GM12878 (cell line): ENCODE measurements around the gene LMAN1L. TPM values are rescaled to one million over a fixed set of nuclear protein-coding genes. Genes with fewer than 3 reads are reported as not detected.

Experiments
- BCL11A ChIP-seq: IDR thresholded peaks from 2 replicates; pipeline ENCODE4 v1.6.1; 2011; ENCODE audit warnings: low read depth, low read length
- CBX3 ChIP-seq: fragments of 200-600 bp; sonication (generic); IDR thresholded peaks from 2 replicates; pipeline ENCODE4 v1.6.1; 2016; ENCODE audit warnings: low read depth, borderline replicate concordance
- CHD1 ChIP-seq: IDR thresholded peaks from 2 replicates; pipeline ENCODE4 v1.6.1; 2012; ENCODE audit warnings: low read depth, low read length, improper control_type of control experiment
- CHD2 ChIP-seq: IDR thresholded peaks from 2 replicates; pipeline ENCODE4 v1.6.1; 2011; ENCODE audit warnings: low read depth, low read length, improper control_type of control experiment, borderline replicate concordance
- CREB1 ChIP-seq: IDR thresholded peaks from 2 replicates; pipeline ENCODE4 v1.6.1; 2012; ENCODE audit warnings: low read depth, mild to moderate bottlenecking, inconsistent platforms
- DPF2 ChIP-seq: fragments of 450-650 bp; IDR thresholded peaks from 2 replicates; pipeline ENCODE4 v1.6.1; 2017; ENCODE audit warnings: mild to moderate bottlenecking
- EED ChIP-seq: sonication (generic); IDR thresholded peaks from 2 replicates; pipeline ENCODE4 v1.6.1; 2016; ENCODE audit warnings: antibody characterized with exemption, low read depth
- ELK1 ChIP-seq: IDR thresholded peaks from 2 replicates; pipeline ENCODE4 v1.6.1; 2012; ENCODE audit warnings: low read depth, low read length, improper control_type of control experiment
- EP300 ChIP-seq, 2 experiments: fragments of 150-350 bp in 1 of 2; IDR thresholded peaks; 2 replicates each; pipeline ENCODE4 v1.6.1; 2011 to 2012; ENCODE audit warnings: low read depth in 2 of 2, low read length in 2 of 2, borderline replicate concordance in 1 of 2, improper control_type of control experiment in 1 of 2, inconsistent platforms in 1 of 2; ENCODE audit not compliant: control insufficient read depth in 1 of 2
- ETV6 ChIP-seq, 2 experiments: fragments of 450-650 bp in 1 of 2; IDR thresholded peaks in 1 of 2; conservative IDR thresholded peaks in 1 of 2; 2 replicates each; pipeline ENCODE4 v1.6.1; 2014; ENCODE audit warnings: antibody characterized with exemption in 1 of 2, borderline replicate concordance in 1 of 2, low read depth in 1 of 2, mild to moderate bottlenecking in 1 of 2, moderate library complexity in 1 of 2
- FOS ChIP-seq: IDR thresholded peaks from 3 replicates; pipeline ENCODE4 v1.6.1; 2011; ENCODE audit warnings: borderline replicate concordance; ENCODE audit not compliant: insufficient read length; ENCODE audit errors: extremely low read depth
- GABPA ChIP-seq: IDR thresholded peaks from 2 replicates; pipeline ENCODE4 v1.6.1; 2014; ENCODE audit warnings: antibody characterized with exemption, low read depth, mild to moderate bottlenecking, inconsistent platforms
- IKZF2 ChIP-seq, 2 experiments: fragments of 450-650 bp; IDR thresholded peaks; 2 replicates each; pipeline ENCODE4 v1.6.1; 2017; ENCODE audit warnings: mild to moderate bottlenecking in 2 of 2, moderate library complexity in 2 of 2
- LARP7 ChIP-seq: fragments of 450-650 bp; IDR thresholded peaks from 2 replicates; pipeline ENCODE4 v1.6.1; 2017; ENCODE audit warnings: mild to moderate bottlenecking
- MYB ChIP-seq: fragments of 150-350 bp; IDR thresholded peaks from 2 replicates; pipeline ENCODE4 v1.6.1; 2014; ENCODE audit warnings: mild to moderate bottlenecking, low read depth, low read length, borderline replicate concordance
- NBN ChIP-seq: fragments of 450-650 bp; IDR thresholded peaks from 2 replicates; pipeline ENCODE4 v1.6.1; 2016
- NFYA ChIP-seq: IDR thresholded peaks from 2 replicates; pipeline ENCODE4 v1.6.1; 2011; ENCODE audit warnings: low read depth, mild to moderate bottlenecking, low read length, improper control_type of control experiment, borderline replicate concordance
- NR2C1 ChIP-seq: fragments of 450-650 bp; IDR thresholded peaks from 2 replicates; pipeline ENCODE4 v1.6.1; 2017; ENCODE audit warnings: antibody characterized with exemption, mild to moderate bottlenecking, moderate library complexity
- PML ChIP-seq: IDR thresholded peaks from 2 replicates; pipeline ENCODE4 v1.6.1; 2012; ENCODE audit warnings: low read length, inconsistent platforms
- RB1 ChIP-seq: fragments of 450-650 bp; formaldehyde crosslinking; IDR thresholded peaks from 2 replicates; pipeline ENCODE4 v1.6.1; 2017; ENCODE audit warnings: mild to moderate bottlenecking, borderline replicate concordance
- RUNX3 ChIP-seq: IDR thresholded peaks from 2 replicates; pipeline ENCODE4 v1.6.1; 2012; ENCODE audit warnings: low read length, inconsistent platforms
- SIX5 ChIP-seq: IDR thresholded peaks from 2 replicates; pipeline ENCODE4 v1.6.1; 2011; ENCODE audit warnings: mild to moderate bottlenecking, low read depth, low read length, moderate library complexity; ENCODE audit not compliant: severe bottlenecking
- SMAD5 ChIP-seq: IDR thresholded peaks from 2 replicates; pipeline ENCODE4 v1.6.1; 2016; ENCODE audit warnings: antibody characterized with exemption, low read depth
- SUPT20H ChIP-seq: IDR thresholded peaks from 2 replicates; pipeline ENCODE4 v1.6.1; 2011; ENCODE audit warnings: low read depth, mild to moderate bottlenecking, low read length, moderate library complexity, borderline replicate concordance; ENCODE audit not compliant: control insufficient read depth
- TARDBP ChIP-seq: IDR thresholded peaks from 2 replicates; pipeline ENCODE4 v1.6.1; 2016; ENCODE audit warnings: borderline replicate concordance
- TCF12 ChIP-seq: IDR thresholded peaks from 2 replicates; pipeline ENCODE4 v1.6.1; 2011; ENCODE audit warnings: low read depth, mild to moderate bottlenecking, low read length
- USF1 ChIP-seq: IDR thresholded peaks from 2 replicates; pipeline ENCODE4 v1.6.1; 2011; ENCODE audit warnings: borderline replicate concordance, low read depth, mild to moderate bottlenecking, moderate library complexity, mixed read lengths, low read length; ENCODE audit not compliant: insufficient read depth; ENCODE audit errors: extremely low read length
- ZNF217 ChIP-seq: fragments of 450-650 bp; IDR thresholded peaks from 2 replicates; pipeline ENCODE4 v1.6.1; 2017; ENCODE audit warnings: antibody characterized with exemption, mild to moderate bottlenecking
- ZNF24 ChIP-seq: fragments of 450-650 bp; IDR thresholded peaks from 2 replicates; pipeline ENCODE4 v1.6.1; 2017; ENCODE audit warnings: antibody characterized with exemption, mild to moderate bottlenecking
- ZNF274 ChIP-seq: IDR thresholded peaks from one replicate; pipeline ENCODE4 v1.8.0; 2011; ENCODE audit not compliant: insufficient read length, insufficient read depth
- ZNF384 ChIP-seq: IDR thresholded peaks from 2 replicates; pipeline ENCODE4 v1.6.1; 2012; ENCODE audit warnings: low read depth, mild to moderate bottlenecking, low read length, improper control_type of control experiment, borderline replicate concordance
- polyA plus RNA-seq, 11 experiments: library from polyadenylated mRNA; depleted of rRNA in 4 of 11; unstranded in 6 of 11; stranded (reverse) in 5 of 11; fragments of >200 nt; fragmentation: Nextera tagmentation in 4 of 11; fragmentation: Illumina TruSeq in 1 of 11; extraction: Ambion mirVana in 4 of 11; extraction: Trizol in 1 of 11; gene quantifications; 1 replicate in 1 of 11; 2 replicates in 10 of 11; pipeline versions ENCODE4 v1.2.1 to v1.2.3, GENCODE V29; 2011 to 2016; ENCODE audit warnings: inconsistent platforms in 2 of 11, missing spikeins in 2 of 11, low read depth in 1 of 11
- total RNA-seq, 4 experiments: library from RNA; depleted of rRNA in 3 of 4; stranded (reverse); fragments of >200 nt in 3 of 4; fragmentation: Illumina TruSeq in 1 of 4; extraction: Trizol in 1 of 4; gene quantifications; 2 replicates each; pipeline versions ENCODE4 v1.2.1 to v1.2.3, GENCODE V29; 2013 to 2021
- TF ChIP-seq, protein P1 (sequence below): IDR thresholded peaks from 2 replicates; pipeline ENCODE4 v1.6.1; 2012; ENCODE audit warnings: low read depth, low read length, improper control_type of control experiment

The LMAN1L gene
- total and polyA plus RNA-seq, 10 of the 15 experiments (the other 5 are each of a cell fraction or from before 2014, with no cell fraction given), result not detected

- TF ChIP-seq, protein P1, sequence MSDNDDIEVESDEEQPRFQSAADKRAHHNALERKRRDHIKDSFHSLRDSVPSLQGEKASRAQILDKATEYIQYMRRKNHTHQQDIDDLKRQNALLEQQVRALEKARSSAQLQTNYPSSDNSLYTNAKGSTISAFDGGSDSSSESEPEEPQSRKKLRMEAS, result no peak
- TF ChIP-seq ZNF274, result no peak
- TF ChIP-seq ZNF24, result no peak
- TF ChIP-seq GABPA, result no peak
- TF ChIP-seq BCL11A, result no peak
- TF ChIP-seq SUPT20H, result no peak
- TF ChIP-seq RUNX3, result peak; percentile 36
- no peak for TF ChIP-seq ZNF217
- TF ChIP-seq CHD1, result no peak
- no peak for TF ChIP-seq CHD2
- TF ChIP-seq CREB1, result no peak
- TF ChIP-seq TARDBP, result no peak
- no peak for TF ChIP-seq EP300 (IDR thresholded peaks at IDR 0.05; ENCODE audit: borderline replicate concordance in 1 of 2, control insufficient read depth in 1 of 2, low read depth in 2 of 2, low read length in 2 of 2)
- TF ChIP-seq SIX5, result no peak
- TF ChIP-seq ZNF384, result no peak
- peak in 1 of 2 experiments; percentile 71; a peak in 1 of 4 replicates for TF ChIP-seq ETV6 (conservative IDR thresholded peaks at IDR 0.05 in 1 of 2, IDR thresholded peaks at IDR 0.05 in 1 of 2; ENCODE audit: borderline replicate concordance in 1 of 2, low read depth in 1 of 2)
- TF ChIP-seq SMAD5, result no peak
- peak; percentile 12 to 32; a peak in 1 of 4 replicates for TF ChIP-seq IKZF2 (IDR thresholded peaks at IDR 0.05)
- TF ChIP-seq PML, result no peak
- no peak for TF ChIP-seq NFYA
- no peak for TF ChIP-seq NBN
- no peak for TF ChIP-seq FOS
- no peak for TF ChIP-seq CBX3
- no peak for TF ChIP-seq LARP7
- 0 out of 2 replicates have a peak, but pooled peaks have one; percentile 30 for TF ChIP-seq EED
- TF ChIP-seq RB1, result no peak
- no peak for TF ChIP-seq TCF12
- TF ChIP-seq ELK1, result no peak
- no peak for TF ChIP-seq MYB
- TF ChIP-seq USF1, result no peak
- no peak for TF ChIP-seq NR2C1
- no peak for TF ChIP-seq DPF2
Measured at GRCh38 chr15:74868059-74868458, 55.4 kb downstream of the LMAN1L start (continued).
